IMR-90 (cell line): Measurements from ENCODE around the gene CACNG5. TPM values are rescaled to one million over a fixed set of nuclear protein-coding genes. Genes with fewer than 3 reads are reported as not detected.

Experiments
- ATAC-seq: fragments of 200-7000 bp; cut with Tn5 transposase; 2 replicates; pipeline ENCODE4 v1.9.1; 2020; ENCODE audit warnings: low read depth, mild to moderate bottlenecking, moderate library complexity
- BruUV-seq: library from RNA; stranded (reverse); fragments of 400-500 nt; replicated peaks from 2 replicates; lab custom pipeline; 2021; lab: Mats Ljungman, UMichigan
- CTCF ChIA-PET: fragments of 300-600 bp; formaldehyde crosslinking; extraction: SDS; loops from one replicate; lab custom pipeline; 2021; ENCODE audit warnings: antibody characterized with exemption; lab: Yijun Ruan, JAX
- POLR2A ChIA-PET: fragments of 300-600 bp; sonication (Branson Sonifier 250); formaldehyde crosslinking; loops from one replicate; lab custom pipeline; 2022; ENCODE audit warnings: antibody characterized with exemption; ENCODE audit not compliant: unreplicated experiment; lab: Charles Lee
- DNase-seq: peaks from one replicate; pipeline ENCODE4 v3.0.0; 2013
- H2AFZ ChIP-seq: replicated peaks from 2 replicates; pipeline ENCODE3; 2013; ENCODE audit warnings: low read length, mild to moderate bottlenecking; ENCODE audit not compliant: poor library complexity
- H2AK5ac ChIP-seq: 2 replicates; pipeline ENCODE4 v1.6.1; 2013; ENCODE audit warnings: low read depth, low read length, inconsistent platforms
- H2AK9ac ChIP-seq: replicated peaks from 2 replicates; pipeline ENCODE3; 2013; ENCODE audit warnings: mild to moderate bottlenecking, low read depth, low read length, moderate library complexity; ENCODE audit not compliant: poor library complexity
- H2BK120ac ChIP-seq: 2 replicates; pipeline ENCODE4 v1.6.1; 2013; ENCODE audit warnings: low read depth, low read length, inconsistent platforms
- H2BK15ac ChIP-seq: 3 replicates; pipeline ENCODE4 v1.6.1; 2013; ENCODE audit warnings: low read depth, low read length, inconsistent platforms
- H2BK20ac ChIP-seq: 2 replicates; pipeline ENCODE4 v1.6.1; 2013; ENCODE audit warnings: low read depth, mild to moderate bottlenecking, inconsistent platforms, low read length, moderate library complexity
- H2BK5ac ChIP-seq: 2 replicates; pipeline ENCODE4 v1.6.1; 2013; ENCODE audit warnings: mild to moderate bottlenecking, low read depth, low read length, inconsistent platforms; ENCODE audit not compliant: poor library complexity, severe bottlenecking
- H3K14ac ChIP-seq: replicated peaks from 2 replicates; pipeline ENCODE4 v1.6.1; 2013; ENCODE audit warnings: low read depth, low read length, inconsistent platforms
- H3K18ac ChIP-seq: 2 replicates; pipeline ENCODE4 v1.6.1; 2013; ENCODE audit warnings: low read depth, low read length, control low read depth
- H3K23ac ChIP-seq: 2 replicates; pipeline ENCODE4 v1.6.1; 2013; ENCODE audit warnings: low read depth, low read length, inconsistent platforms
- H3K27ac ChIP-seq: 2 replicates; pipeline ENCODE4 v1.5.1; 2013; ENCODE audit warnings: mild to moderate bottlenecking, control low read depth, low read length; ENCODE audit not compliant: insufficient read depth
- H3K27me3 ChIP-seq: 2 replicates; pipeline ENCODE4 v1.6.1; 2013; ENCODE audit warnings: low read length; ENCODE audit not compliant: control insufficient read depth, insufficient read depth
- H3K36me3 ChIP-seq: 2 replicates; pipeline ENCODE4 v1.6.1; 2013; ENCODE audit warnings: low read length, mixed read lengths; ENCODE audit not compliant: control insufficient read depth, insufficient read depth
- H3K4ac ChIP-seq: 2 replicates; pipeline ENCODE4 v1.6.1; 2013; ENCODE audit warnings: low read depth, low read length, inconsistent platforms
- H3K4me1 ChIP-seq: 2 replicates; pipeline ENCODE4 v1.6.1; 2013; ENCODE audit warnings: low read length, mixed read lengths; ENCODE audit not compliant: control insufficient read depth, insufficient read depth
- H3K4me2 ChIP-seq: 2 replicates; pipeline ENCODE4 v1.6.1; 2013; ENCODE audit warnings: low read depth, mild to moderate bottlenecking, control low read depth, low read length, moderate library complexity
- H3K4me3 ChIP-seq: 2 replicates; pipeline ENCODE4 v1.5.1; 2013; ENCODE audit warnings: low read depth, mild to moderate bottlenecking, control low read depth, low read length, moderate library complexity; ENCODE audit not compliant: insufficient read depth
- H3K56ac ChIP-seq: 2 replicates; pipeline ENCODE4 v1.6.1; 2013; ENCODE audit warnings: low read length, inconsistent platforms; ENCODE audit not compliant: insufficient read depth; ENCODE audit errors: extremely low read depth
- H3K79me1 ChIP-seq, 2 experiments: 2 replicates each; pipeline ENCODE4 v1.6.1; 2013; ENCODE audit warnings: low read length in 2 of 2, inconsistent platforms in 1 of 2, low read depth in 1 of 2
- H3K9ac ChIP-seq: 2 replicates; pipeline ENCODE4 v1.6.1; 2013; ENCODE audit warnings: low read depth, low read length, control low read depth
- H3K9me1 ChIP-seq: 2 replicates; pipeline ENCODE4 v1.6.1; 2013; ENCODE audit warnings: low read length, inconsistent platforms; ENCODE audit not compliant: insufficient read depth
- H3K9me3 ChIP-seq: 2 replicates; pipeline ENCODE4 v1.6.1; 2013; ENCODE audit warnings: low read length; ENCODE audit not compliant: control insufficient read depth, insufficient read depth
- H4K20me1 ChIP-seq: 2 replicates; pipeline ENCODE4 v1.6.1; 2013; ENCODE audit warnings: low read length, inconsistent platforms; ENCODE audit not compliant: insufficient read depth
- H4K5ac ChIP-seq: 2 replicates; pipeline ENCODE4 v1.6.1; 2013; ENCODE audit warnings: mild to moderate bottlenecking, low read depth, low read length, control low read depth
- H4K8ac ChIP-seq, 2 experiments: 2 replicates each; pipeline ENCODE4 v1.6.1; 2013; ENCODE audit warnings: low read depth in 2 of 2, low read length in 2 of 2, control low read depth in 1 of 2, inconsistent platforms in 1 of 2
- H4K91ac ChIP-seq: 2 replicates; pipeline ENCODE4 v1.6.1; 2013; ENCODE audit warnings: low read depth, low read length, inconsistent platforms; ENCODE audit not compliant: insufficient read depth
- BHLHE40 ChIP-seq: fragments of 150-350 bp; IDR thresholded peaks from 2 replicates; pipeline ENCODE4 v1.6.1; 2016; ENCODE audit warnings: mild to moderate bottlenecking, low read depth, low read length
- CEBPB ChIP-seq: IDR thresholded peaks from 2 replicates; pipeline ENCODE4 v1.6.1; 2012; ENCODE audit warnings: low read depth, low read length, improper control_type of control experiment
- CHD1 ChIP-seq: IDR thresholded peaks from 2 replicates; pipeline ENCODE4 v1.6.1; 2012; ENCODE audit warnings: low read depth, low read length, improper control_type of control experiment
- MAFK ChIP-seq: IDR thresholded peaks from 2 replicates; pipeline ENCODE4 v1.6.1; 2012; ENCODE audit warnings: low read depth, low read length, improper control_type of control experiment
- MAZ ChIP-seq: IDR thresholded peaks from 2 replicates; pipeline ENCODE4 v1.6.1; 2012; ENCODE audit warnings: low read depth, mild to moderate bottlenecking, low read length, improper control_type of control experiment, moderate library complexity, borderline replicate concordance
- MXI1 ChIP-seq: IDR thresholded peaks from 2 replicates; pipeline ENCODE4 v1.6.1; 2012; ENCODE audit warnings: low read depth, mild to moderate bottlenecking, low read length, moderate library complexity, borderline replicate concordance
- NFE2L2 ChIP-seq: fragments of 150-350 bp; IDR thresholded peaks from 2 replicates; pipeline ENCODE4 v1.6.1; 2016; ENCODE audit warnings: low read depth, mild to moderate bottlenecking, low read length
- POLR2A ChIP-seq: IDR thresholded peaks from 2 replicates; pipeline ENCODE4 v1.6.1; 2012; ENCODE audit warnings: mild to moderate bottlenecking, low read depth, low read length
- RCOR1 ChIP-seq: IDR thresholded peaks from 2 replicates; pipeline ENCODE4 v1.6.1; 2012; ENCODE audit warnings: mild to moderate bottlenecking, low read length, improper control_type of control experiment; ENCODE audit not compliant: insufficient replicate concordance
- SMC3 ChIP-seq: fragments of 150-350 bp; IDR thresholded peaks from 2 replicates; pipeline ENCODE4 v1.6.1; 2016; ENCODE audit warnings: low read depth, mild to moderate bottlenecking, antibody characterized with exemption, low read length, moderate library complexity
- WGBS, 2 experiments: methylation state at CpG; one replicate each; pipeline versions ENCODE4 v1.1.5 to v1.1.7; 2013; ENCODE audit warnings: missing lambda C conversion rate in 2 of 2; ENCODE audit not compliant: insufficient read length in 1 of 2; ENCODE audit errors: extremely low coverage in 2 of 2; 5-methylcytosine and 5-hydroxymethylcytosine counted together
- dilution Hi-C: fragments of 300-500 bp; cut with HindIII; formaldehyde crosslinking; loops from one replicate; pipeline ENCODE4 v1.14.3; 2018; ENCODE audit warnings: low sequenced_read_pairs; ENCODE audit not compliant: unreplicated experiment
- in situ Hi-C: fragments of 300-500 bp; cut with MboI; formaldehyde crosslinking; loops from 3 replicates; pipeline ENCODE4 v1.14.3; 2019; ENCODE audit warnings: low sequenced_read_pairs, inconsistent platforms, mixed read lengths
- intact Hi-C: fragments of 100-400 bp; cut with micrococcal nuclease; formaldehyde crosslinking; loops from 2 replicates; pipeline ENCODE4 v1.10.0; 2022
- polyA plus RNA-seq, 3 experiments: library from polyadenylated mRNA; depleted of rRNA; stranded (reverse); fragments of >200 nt; gene quantifications; 2 replicates each; pipeline ENCODE4 v1.2.3, GENCODE V29; 2012; ENCODE audit warnings: low replicate concordance in 1 of 3
- total RNA-seq: library from RNA; depleted of rRNA; stranded (reverse); fragments of >200 nt; gene quantifications from 2 replicates; pipeline ENCODE4 v1.2.3, GENCODE V29; 2012
- TF ChIP-seq, protein P1 (sequence below): fragments of 150-350 bp; IDR thresholded peaks from 2 replicates; pipeline ENCODE4 v1.6.1; 2016; ENCODE audit warnings: low read depth, mild to moderate bottlenecking, low read length, moderate library complexity, borderline replicate concordance
- TF ChIP-seq, protein P2 (sequence below): fragments of 150-350 bp; IDR thresholded peaks from 2 replicates; pipeline ENCODE4 v1.6.1; 2017; ENCODE audit warnings: mild to moderate bottlenecking, antibody characterized with exemption, low read length, low read depth

CACNG5 gene
- total and polyA plus RNA-seq, 2 of the 4 experiments (the other 2 are of a cell fraction) = not detected

DNA sequence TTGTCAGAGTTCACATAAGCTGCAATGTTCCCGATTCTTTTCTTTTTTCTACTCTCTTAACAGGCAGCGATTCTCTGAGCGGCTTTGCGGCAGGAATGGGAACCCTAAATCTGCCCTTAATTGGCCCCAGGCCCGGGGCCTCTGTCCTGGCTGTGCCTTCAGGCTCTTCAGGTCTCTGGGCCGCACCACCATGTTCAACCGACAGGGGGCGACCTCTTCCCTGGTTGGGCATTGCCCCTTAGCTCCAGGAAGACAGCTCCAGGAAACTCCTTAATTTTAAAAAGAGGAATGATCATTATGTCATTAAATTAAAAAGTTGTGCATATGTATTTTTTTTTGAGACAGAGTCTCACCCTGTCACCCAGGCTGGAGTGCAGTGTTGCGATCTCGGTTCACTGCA, 20.3 kb downstream of the CACNG5 start:
- H3K27ac ChIP-seq = no peak overlapping the region
- H2BK20ac ChIP-seq = no peak overlapping the region
- no peaks in the 10 kb centered on the region for H3K9me1 ChIP-seq
- H4K20me1 ChIP-seq = no peaks in the 10 kb centered on the region
- ATAC-seq (no peak), DNase-seq (no peak)
- no peak overlapping the region for H3K9ac ChIP-seq
- no peak overlapping the region for H2BK15ac ChIP-seq
- no peak overlapping the region for H4K91ac ChIP-seq
- no peak overlapping the region for H4K8ac ChIP-seq
- CTCF ChIA-PET = no interaction called here
- no peak overlapping the region for H3K56ac ChIP-seq
- H3K18ac ChIP-seq = no peak overlapping the region
- intact Hi-C loops = no loop called here
- H2AK5ac ChIP-seq = no peak overlapping the region
- H3K4me3 ChIP-seq = no peak overlapping the region
- no peak overlapping the region for H4K5ac ChIP-seq
- no peaks in the 10 kb centered on the region for H3K36me3 ChIP-seq
- 100% methylated on average over 2 of the region's 10 CpGs; no CpG with 5 or more reads in 1 of the 2 experiments for WGBS, 2 experiments
- no peak overlapping the region for H2BK120ac ChIP-seq
- no peak overlapping the region for H2AFZ ChIP-seq
- no TSS peak for BruUV-seq
- H3K14ac ChIP-seq = no peak overlapping the region
- H2BK5ac ChIP-seq = no peak overlapping the region
- H3K27me3 ChIP-seq = peaks cover 12% of the 10 kb centered on the region
- no peak overlapping the region for H3K4me2 ChIP-seq
- dilution Hi-C loops = no loop called here
- no peaks in the 10 kb centered on the region for H3K4me1 ChIP-seq
- no peaks in the 10 kb centered on the region for H3K79me1 ChIP-seq
- no peak overlapping the region for H3K4ac ChIP-seq
- POLR2A ChIA-PET = no interaction called here
- no peak overlapping the region for H3K23ac ChIP-seq
- TF ChIP-seq NFE2L2 = no peak
- no peak for TF ChIP-seq RCOR1
- TF ChIP-seq MAZ = no peak
- TF ChIP-seq MAFK = no peak
- no peak for TF ChIP-seq MXI1
- TF ChIP-seq, protein P1, sequence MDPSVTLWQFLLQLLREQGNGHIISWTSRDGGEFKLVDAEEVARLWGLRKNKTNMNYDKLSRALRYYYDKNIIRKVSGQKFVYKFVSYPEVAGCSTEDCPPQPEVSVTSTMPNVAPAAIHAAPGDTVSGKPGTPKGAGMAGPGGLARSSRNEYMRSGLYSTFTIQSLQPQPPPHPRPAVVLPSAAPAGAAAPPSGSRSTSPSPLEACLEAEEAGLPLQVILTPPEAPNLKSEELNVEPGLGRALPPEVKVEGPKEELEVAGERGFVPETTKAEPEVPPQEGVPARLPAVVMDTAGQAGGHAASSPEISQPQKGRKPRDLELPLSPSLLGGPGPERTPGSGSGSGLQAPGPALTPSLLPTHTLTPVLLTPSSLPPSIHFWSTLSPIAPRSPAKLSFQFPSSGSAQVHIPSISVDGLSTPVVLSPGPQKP = no peak
- TF ChIP-seq POLR2A = no peak
- TF ChIP-seq CHD1 = no peak
- TF ChIP-seq SMC3 = no peak
- no peak for TF ChIP-seq BHLHE40
- TF ChIP-seq, protein P2, sequence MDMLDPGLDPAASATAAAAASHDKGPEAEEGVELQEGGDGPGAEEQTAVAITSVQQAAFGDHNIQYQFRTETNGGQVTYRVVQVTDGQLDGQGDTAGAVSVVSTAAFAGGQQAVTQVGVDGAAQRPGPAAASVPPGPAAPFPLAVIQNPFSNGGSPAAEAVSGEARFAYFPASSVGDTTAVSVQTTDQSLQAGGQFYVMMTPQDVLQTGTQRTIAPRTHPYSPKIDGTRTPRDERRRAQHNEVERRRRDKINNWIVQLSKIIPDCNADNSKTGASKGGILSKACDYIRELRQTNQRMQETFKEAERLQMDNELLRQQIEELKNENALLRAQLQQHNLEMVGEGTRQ = no peak
- TF ChIP-seq CEBPB = no peak
- H2AK9ac ChIP-seq = no peak overlapping the region
- H3K9me3 ChIP-seq = no peaks in the 10 kb centered on the region
- in situ Hi-C loops = no loop called here
